C4-2B (cell line): ENCODE measurements around the gene ARL4A.
A peak's percentile ranks its signal among the peaks of the same experiment; 100 is the strongest.

Experiments
- H3K27ac ChIP-seq: fragments of 450-650 bp; 2 replicates; pipeline ENCODE4 v1.5.1; 2017
- ZFX ChIP-seq: fragments of 450-650 bp; IDR thresholded peaks from 2 replicates; pipeline ENCODE4 v1.6.1; 2017
- TF ChIP-seq, protein P1 (sequence below): fragments of 450-650 bp; conservative IDR thresholded peaks from 2 replicates; pipeline ENCODE4 v1.5.1; 2017; ENCODE audit warnings: mild to moderate bottlenecking

The ARL4A gene

DNA sequence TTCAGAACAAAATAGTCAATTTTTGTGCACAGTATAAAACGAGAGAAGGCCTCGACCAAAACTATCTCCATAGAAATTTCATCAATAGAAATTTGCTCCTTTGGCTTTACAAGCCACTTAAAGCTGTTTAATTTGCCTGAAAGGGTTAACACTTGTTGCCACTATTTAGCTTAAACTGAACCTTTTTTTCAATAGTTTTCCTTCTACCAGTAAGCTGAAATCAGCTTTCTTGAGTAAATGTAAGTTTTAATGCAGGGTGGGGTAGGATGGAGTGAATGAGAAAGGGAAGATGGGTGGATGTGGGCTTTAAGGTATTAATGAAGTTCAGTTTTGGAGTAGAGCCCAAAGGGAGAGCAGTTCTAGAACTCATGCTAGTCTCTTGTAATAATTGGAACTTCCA is 39.5 kb downstream of the ARL4A start:
- H3K27ac ChIP-seq = no peak overlapping the region

DNA sequence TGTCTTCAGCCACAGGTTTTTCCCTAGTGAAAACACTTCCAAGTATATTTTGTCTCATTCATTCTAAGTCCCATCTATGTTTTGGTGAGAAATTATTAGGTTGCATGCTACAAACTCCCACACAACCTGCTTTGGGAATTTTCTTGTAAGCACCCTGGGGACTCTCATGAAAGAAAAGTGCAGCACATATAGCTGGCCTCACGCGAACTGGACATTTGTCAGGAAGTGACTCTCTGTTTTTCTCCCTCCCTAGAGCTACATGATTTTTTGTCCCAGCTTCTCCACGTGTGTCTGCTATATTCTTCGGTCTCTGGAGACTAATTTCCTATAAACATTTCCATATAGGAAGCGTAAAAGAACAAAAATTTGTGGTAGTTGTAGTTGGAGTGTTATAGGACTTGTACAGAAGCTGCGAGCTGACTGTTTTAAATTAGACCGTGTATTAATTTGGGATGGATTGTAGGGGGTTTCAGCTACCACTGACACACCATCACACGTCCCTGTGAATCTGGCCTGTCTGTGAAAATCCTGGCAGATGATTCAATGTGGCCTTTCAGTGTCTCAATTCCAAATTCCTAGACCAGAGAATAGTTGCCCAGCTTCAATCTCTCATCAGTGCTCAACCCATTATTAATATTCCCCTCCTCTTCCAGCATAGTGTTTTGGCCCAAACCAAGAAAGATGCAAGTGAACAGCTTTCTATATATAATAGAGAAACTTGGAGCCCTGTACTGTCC is 40.2 kb downstream of the ARL4A start:
- no peak for TF ChIP-seq ZFX
- TF ChIP-seq, protein P1, sequence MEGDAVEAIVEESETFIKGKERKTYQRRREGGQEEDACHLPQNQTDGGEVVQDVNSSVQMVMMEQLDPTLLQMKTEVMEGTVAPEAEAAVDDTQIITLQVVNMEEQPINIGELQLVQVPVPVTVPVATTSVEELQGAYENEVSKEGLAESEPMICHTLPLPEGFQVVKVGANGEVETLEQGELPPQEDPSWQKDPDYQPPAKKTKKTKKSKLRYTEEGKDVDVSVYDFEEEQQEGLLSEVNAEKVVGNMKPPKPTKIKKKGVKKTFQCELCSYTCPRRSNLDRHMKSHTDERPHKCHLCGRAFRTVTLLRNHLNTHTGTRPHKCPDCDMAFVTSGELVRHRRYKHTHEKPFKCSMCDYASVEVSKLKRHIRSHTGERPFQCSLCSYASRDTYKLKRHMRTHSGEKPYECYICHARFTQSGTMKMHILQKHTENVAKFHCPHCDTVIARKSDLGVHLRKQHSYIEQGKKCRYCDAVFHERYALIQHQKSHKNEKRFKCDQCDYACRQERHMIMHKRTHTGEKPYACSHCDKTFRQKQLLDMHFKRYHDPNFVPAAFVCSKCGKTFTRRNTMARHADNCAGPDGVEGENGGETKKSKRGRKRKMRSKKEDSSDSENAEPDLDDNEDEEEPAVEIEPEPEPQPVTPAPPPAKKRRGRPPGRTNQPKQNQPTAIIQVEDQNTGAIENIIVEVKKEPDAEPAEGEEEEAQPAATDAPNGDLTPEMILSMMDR = no peak

More for the DNA sequence above, 39.5 kb downstream of the ARL4A start:
- TF ChIP-seq, protein P1 = no peak
- no peak for TF ChIP-seq ZFX

GRCh38 chr7:12728192-12728538 is 40.7 kb downstream of the ARL4A start:
- no peak overlapping the region for H3K27ac ChIP-seq
- TF ChIP-seq, protein P1 = no peak
- TF ChIP-seq ZFX = no peak

More for the DNA sequence above, 40.2 kb downstream of the ARL4A start:
- no peak overlapping the region for H3K27ac ChIP-seq

GRCh38 chr7:12729112-12729511 is 41.7 kb downstream of the ARL4A start:
- peak overlapping the region; percentile 33 for H3K27ac ChIP-seq
- TF ChIP-seq ZFX = no peak
- TF ChIP-seq, protein P1 = no peak

DNA sequence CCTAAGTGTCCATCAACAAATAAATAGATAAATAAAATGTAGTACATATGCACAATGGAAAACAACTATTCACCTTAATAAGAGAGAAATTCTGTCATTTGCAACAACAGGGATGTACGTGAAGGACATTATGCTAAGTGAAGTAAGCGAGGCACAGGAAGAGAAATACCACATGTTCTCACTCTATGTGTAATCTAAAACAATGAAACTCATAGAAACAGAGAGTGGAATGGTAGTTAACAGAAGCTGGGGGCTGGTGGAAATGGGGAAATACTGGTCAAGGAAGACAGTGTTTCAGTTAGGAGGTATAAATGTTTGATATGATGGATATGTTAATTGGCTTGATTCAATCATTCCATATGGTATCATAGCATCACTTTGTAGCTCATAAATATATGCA is 43.1 kb downstream of the ARL4A start:
- H3K27ac ChIP-seq = no peak overlapping the region
- TF ChIP-seq, protein P1 = no peak
- TF ChIP-seq ZFX = no peak

DNA sequence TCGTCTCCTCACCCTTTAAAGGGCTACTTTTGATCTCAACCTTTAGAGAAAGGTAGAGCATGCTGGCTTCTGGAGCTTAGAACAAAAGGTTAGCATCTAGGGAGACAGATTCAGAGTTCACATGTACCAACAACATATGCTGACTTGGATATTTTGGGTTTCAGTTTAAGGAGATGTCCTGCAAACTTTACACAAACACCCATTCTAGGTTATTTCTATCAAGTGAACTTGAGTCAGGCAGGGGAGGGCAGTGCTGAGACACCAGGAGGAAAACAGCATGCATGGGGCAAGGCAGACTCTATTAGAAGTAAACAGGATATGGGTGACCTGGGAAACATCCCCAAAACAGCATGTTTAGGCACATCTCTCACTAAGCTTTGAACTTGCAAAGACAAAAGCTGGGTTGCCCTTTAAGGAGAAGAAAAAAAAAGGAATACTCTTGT is 43.8 kb downstream of the ARL4A start:
- no peak overlapping the region; the same call in 1 of the 2 replicates for H3K27ac ChIP-seq
- no peak for TF ChIP-seq ZFX
- TF ChIP-seq, protein P1 = no peak

- TF ChIP-seq, protein P1 = no peak
- TF ChIP-seq ZFX = no peak
- H3K27ac ChIP-seq = no peak overlapping the region
Observed at GRCh38 chr7:12731775-12732174, 44.3 kb downstream of the ARL4A start.
